BLaER1 (cell line): ENCODE data around the gene HIBCH.

ENCODE experiments used
- H3K27ac ChIP-seq: shearing (Covaris generic); formaldehyde crosslinking; 2 replicates; pipeline ENCODE4 v1.8.1; 2022
- H3K27me3 ChIP-seq: shearing (Covaris generic); formaldehyde crosslinking; 2 replicates; pipeline ENCODE4 v1.8.1; 2022
- H3K36me3 ChIP-seq: shearing (Covaris generic); formaldehyde crosslinking; 2 replicates; pipeline ENCODE4 v1.8.1; 2022
- H3K4me1 ChIP-seq: shearing (Covaris generic); formaldehyde crosslinking; 2 replicates; pipeline ENCODE4 v1.8.1; 2022
- H3K4me2 ChIP-seq: shearing (Covaris generic); formaldehyde crosslinking; 2 replicates; pipeline ENCODE4 v1.8.1; 2022
- H3K4me3 ChIP-seq: shearing (Covaris generic); formaldehyde crosslinking; 2 replicates; pipeline ENCODE4 v1.8.1; 2022
- H3K9ac ChIP-seq: shearing (Covaris generic); formaldehyde crosslinking; 2 replicates; pipeline ENCODE4 v1.8.1; 2022
- H3K9me3 ChIP-seq: shearing (Covaris generic); formaldehyde crosslinking; 2 replicates; pipeline ENCODE4 v1.8.1; 2022
- H4K20me1 ChIP-seq: shearing (Covaris generic); formaldehyde crosslinking; 2 replicates; pipeline ENCODE4 v1.8.1; 2022
- Cebpa-rat ChIP-seq: shearing (Covaris generic); IDR thresholded peaks from 2 replicates; pipeline ENCODE4 v1.8.1; 2022

Gene HIBCH

GRCh38 chr2:190215620-190216019 is 104.0 kb downstream of the HIBCH start:
- H3K4me2 ChIP-seq: no peak overlapping the region
- H3K4me3 ChIP-seq: no peak overlapping the region
- no peaks in the 10 kb centered on the region for H3K27me3 ChIP-seq
- no peak for TF ChIP-seq Cebpa-rat
- H3K27ac ChIP-seq: no peak overlapping the region
- no peak overlapping the region for H3K9ac ChIP-seq
- H3K4me1 ChIP-seq: peaks cover 16% of the 10 kb centered on the region
- peaks cover 29% of the 10 kb centered on the region for H3K36me3 ChIP-seq
- H4K20me1 ChIP-seq: no peaks in the 10 kb centered on the region
- no peaks in the 10 kb centered on the region for H3K9me3 ChIP-seq

- no peaks in the 10 kb centered on the region for H3K27me3 ChIP-seq
- peaks cover 26% of the 10 kb centered on the region; the same call in 1 of the 2 replicates for H3K36me3 ChIP-seq
- no peak overlapping the region for H3K9ac ChIP-seq
- TF ChIP-seq Cebpa-rat: no peak
- no peaks in the 10 kb centered on the region for H4K20me1 ChIP-seq
- H3K4me2 ChIP-seq: no peak overlapping the region
- peaks cover 16% of the 10 kb centered on the region for H3K4me1 ChIP-seq
- no peak overlapping the region for H3K4me3 ChIP-seq
- no peak overlapping the region for H3K27ac ChIP-seq
- no peaks in the 10 kb centered on the region for H3K9me3 ChIP-seq
Measured at GRCh38 chr2:190214426-190215194, 105.0 kb downstream of the HIBCH start.

GRCh38 chr2:190213441-190214335 is 105.9 kb downstream of the HIBCH start:
- no peak overlapping the region for H3K4me2 ChIP-seq
- peaks cover 11% of the 10 kb centered on the region for H3K4me1 ChIP-seq
- H3K9me3 ChIP-seq: no peaks in the 10 kb centered on the region
- no peak overlapping the region for H3K27ac ChIP-seq
- no peak for TF ChIP-seq Cebpa-rat
- H3K36me3 ChIP-seq: peaks cover 28% of the 10 kb centered on the region; the same call in 1 of the 2 replicates
- no peak overlapping the region for H3K4me3 ChIP-seq
- H3K9ac ChIP-seq: no peak overlapping the region
- H3K27me3 ChIP-seq: no peaks in the 10 kb centered on the region
- H4K20me1 ChIP-seq: no peaks in the 10 kb centered on the region

DNA sequence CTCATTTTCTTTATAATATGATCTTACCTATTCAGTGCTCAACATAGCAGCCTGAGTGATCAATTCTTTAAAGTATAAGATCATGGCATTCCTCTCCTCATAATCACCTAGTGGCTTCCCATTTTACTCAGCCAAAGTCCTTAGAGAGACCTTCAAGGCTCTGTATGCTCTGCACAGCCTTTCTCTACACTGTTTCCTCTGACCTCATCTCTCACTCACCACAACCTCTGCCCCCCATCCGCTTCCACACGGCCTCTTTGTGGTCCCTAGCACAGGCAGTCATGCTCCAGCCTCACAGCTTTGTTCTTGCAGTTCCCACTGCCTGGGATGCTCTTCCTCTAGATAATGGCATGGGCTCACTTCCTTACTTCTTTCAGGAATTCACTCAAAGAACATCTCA is 109.2 kb downstream of the HIBCH start:
- Histone ChIP-seq H3K36me3 (peaks cover 30% of the 10 kb centered on the region), H3K4me1 (no peaks in the 10 kb centered on the region)

DNA sequence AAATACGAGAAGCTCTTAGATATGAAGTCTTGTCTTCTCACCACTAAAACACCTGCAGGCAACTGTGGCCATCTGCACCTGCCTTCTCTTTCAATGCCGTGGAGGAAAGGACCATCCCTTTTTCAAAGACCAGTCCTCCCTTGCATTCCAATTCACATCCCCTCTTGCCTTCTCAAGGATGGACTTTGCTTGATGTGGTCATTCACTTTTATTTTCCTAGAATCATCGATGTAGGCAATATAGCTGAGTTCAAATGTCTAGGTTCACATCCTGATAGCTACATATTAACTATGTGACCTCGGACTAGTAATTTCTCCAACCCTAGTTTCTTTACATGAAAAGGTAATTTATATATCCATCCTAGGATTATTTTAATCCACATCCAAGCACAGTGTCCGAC is 110.1 kb downstream of the HIBCH start:
- no peaks in the 10 kb centered on the region for H3K9me3 ChIP-seq
- H3K9ac ChIP-seq: no peak overlapping the region
- H3K36me3 ChIP-seq: peaks cover 30% of the 10 kb centered on the region
- TF ChIP-seq Cebpa-rat: no peak
- no peak overlapping the region for H3K4me3 ChIP-seq
- no peak overlapping the region for H3K4me2 ChIP-seq
- no peaks in the 10 kb centered on the region for H4K20me1 ChIP-seq
- no peaks in the 10 kb centered on the region for H3K27me3 ChIP-seq
- no peak overlapping the region for H3K27ac ChIP-seq
- H3K4me1 ChIP-seq: no peaks in the 10 kb centered on the region

More for the DNA sequence above, 109.2 kb downstream of the HIBCH start:
- Histone ChIP-seq H3K4me3 (no peak overlapping the region), H4K20me1 (no peaks in the 10 kb centered on the region), H3K27ac (no peak overlapping the region), H3K9ac (no peak overlapping the region), H3K4me2 (no peak overlapping the region), H3K9me3 (no peaks in the 10 kb centered on the region), H3K27me3 (no peaks in the 10 kb centered on the region)
- TF ChIP-seq Cebpa-rat: no peak

DNA sequence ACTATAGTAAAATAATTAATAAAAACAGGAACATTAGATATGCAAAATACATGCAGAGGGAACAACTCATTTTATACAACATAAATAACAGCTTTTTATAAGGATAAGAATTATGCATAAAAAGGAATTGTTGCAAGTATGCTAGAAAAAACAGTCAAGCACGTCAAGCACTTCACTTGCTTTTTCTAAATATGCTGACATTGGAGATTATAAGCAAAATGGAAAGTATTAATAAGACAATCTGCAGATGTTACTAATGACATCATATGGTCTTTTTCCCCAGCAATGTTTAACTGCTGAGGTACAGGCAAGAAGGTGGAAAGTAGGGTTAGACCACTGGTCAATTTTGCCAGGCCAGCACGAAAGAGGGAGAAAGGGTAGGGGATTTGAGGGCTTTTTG is 111.7 kb downstream of the HIBCH start:
- Histone ChIP-seq H3K27ac (no peak overlapping the region), H3K9me3 (no peaks in the 10 kb centered on the region), H3K4me2 (no peak overlapping the region), H4K20me1 (no peaks in the 10 kb centered on the region), H3K4me3 (no peak overlapping the region), H3K9ac (no peak overlapping the region), H3K36me3 (peaks cover 21% of the 10 kb centered on the region), H3K4me1 (no peaks in the 10 kb centered on the region), H3K27me3 (no peaks in the 10 kb centered on the region)
- no peak for TF ChIP-seq Cebpa-rat

- Histone ChIP-seq H3K27me3 (no peaks in the 10 kb centered on the region), H3K36me3 (peaks cover 18% of the 10 kb centered on the region), H3K4me1 (no peaks in the 10 kb centered on the region), H3K9ac (no peak overlapping the region), H3K4me3 (no peak overlapping the region), H4K20me1 (no peaks in the 10 kb centered on the region), H3K4me2 (no peak overlapping the region), H3K27ac (no peak overlapping the region), H3K9me3 (no peaks in the 10 kb centered on the region)
- TF ChIP-seq Cebpa-rat: no peak
Measured at GRCh38 chr2:190205657-190206056, 114.0 kb downstream of the HIBCH start.

GRCh38 chr2:190202604-190203003 is 117.0 kb downstream of the HIBCH start:
- H3K27ac ChIP-seq: no peak overlapping the region
- H3K4me2 ChIP-seq: no peak overlapping the region
- no peak overlapping the region for H3K4me3 ChIP-seq
- H3K27me3 ChIP-seq: no peaks in the 10 kb centered on the region
- no peak overlapping the region for H3K9ac ChIP-seq
- H3K9me3 ChIP-seq: no peaks in the 10 kb centered on the region
- peaks cover 19% of the 10 kb centered on the region for H3K36me3 ChIP-seq
- H3K4me1 ChIP-seq: no peaks in the 10 kb centered on the region
- H4K20me1 ChIP-seq: no peaks in the 10 kb centered on the region
- TF ChIP-seq Cebpa-rat: no peak

DNA sequence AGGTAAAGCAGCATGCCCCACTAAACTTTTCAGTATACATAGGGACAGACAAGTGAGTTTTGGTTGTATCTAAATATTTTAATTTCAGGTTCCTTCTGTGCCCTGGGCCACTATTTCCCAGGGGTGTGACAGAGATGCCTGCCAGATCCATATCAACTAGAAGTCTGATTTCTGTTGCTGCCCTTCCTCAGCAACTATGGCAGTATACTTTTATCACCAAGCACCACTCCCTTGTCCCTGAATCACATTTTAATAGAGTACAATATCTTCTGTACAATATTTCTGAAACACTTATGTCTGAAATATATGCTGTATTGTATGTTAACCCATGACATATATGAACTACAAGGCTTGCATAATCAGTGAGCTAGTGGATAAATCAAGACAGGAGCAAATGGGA is 117.6 kb downstream of the HIBCH start:
- Histone ChIP-seq H3K27ac (no peak overlapping the region), H3K36me3 (peaks cover 25% of the 10 kb centered on the region), H3K9ac (no peak overlapping the region), H3K4me2 (no peak overlapping the region), H3K4me1 (no peaks in the 10 kb centered on the region), H4K20me1 (no peaks in the 10 kb centered on the region), H3K9me3 (no peaks in the 10 kb centered on the region), H3K27me3 (no peaks in the 10 kb centered on the region), H3K4me3 (no peak overlapping the region)
- no peak for TF ChIP-seq Cebpa-rat

DNA sequence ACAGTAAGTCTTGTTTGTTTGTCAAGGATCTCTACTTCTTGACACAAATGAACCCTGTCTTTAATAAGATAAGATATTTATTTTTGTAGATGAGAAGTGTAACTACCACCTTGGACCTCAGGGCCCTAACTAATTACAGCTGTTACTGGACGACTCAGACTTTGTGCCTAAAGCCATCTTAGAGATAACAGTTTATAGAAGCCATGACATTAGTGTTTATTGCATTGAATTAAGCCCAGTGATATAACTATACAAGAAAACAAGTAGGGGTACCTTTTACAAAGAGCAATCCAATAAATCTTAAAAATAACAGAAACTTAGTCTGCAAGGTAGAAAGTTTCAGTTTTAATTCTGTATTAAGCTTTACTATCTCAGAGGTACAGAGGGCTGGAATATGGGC is 119.0 kb downstream of the HIBCH start:
- no peaks in the 10 kb centered on the region for H3K27me3 ChIP-seq
- H3K4me3 ChIP-seq: no peak overlapping the region
- H3K9ac ChIP-seq: no peak overlapping the region
- no peak overlapping the region for H3K4me2 ChIP-seq
- no peaks in the 10 kb centered on the region for H3K9me3 ChIP-seq
- no peaks in the 10 kb centered on the region for H3K4me1 ChIP-seq
- H3K36me3 ChIP-seq: peaks cover 27% of the 10 kb centered on the region
- no peaks in the 10 kb centered on the region for H4K20me1 ChIP-seq
- no peak overlapping the region for H3K27ac ChIP-seq
- TF ChIP-seq Cebpa-rat: no peak
